Heart left ventricle (tissue), 16 donors: ENCODE results near the gene GNAO1. TPM values are rescaled to one million over a fixed set of nuclear protein-coding genes. Genes with fewer than 3 reads are reported as not detected.

Experiments used
- ATAC-seq, 4 donors: fragments of 200-7000 bp; cut with Tn5 transposase; one replicate each; pipeline ENCODE4 v1.9.1; 2020 to 2022; ENCODE audit warnings: moderate library complexity in 4 of 4, mild to moderate bottlenecking in 3 of 4, moderate number of reproducible peaks in 1 of 4
- DNase-seq, 5 donors: peaks; one replicate each; pipeline ENCODE4 v3.0.0-alpha.2; 2020
- H3K27ac ChIP-seq, 12 donors: fragments of 200-600 bp; sonication (generic) in 4 of 12; one replicate each; pipeline versions ENCODE4 v1.5.0 to v1.8.0; 2016 to 2022; ENCODE audit warnings: mild to moderate bottlenecking in 2 of 12
- H3K27me3 ChIP-seq, 9 donors: fragments of 200-600 bp; sonication (generic) in 2 of 9; one replicate each; pipeline versions ENCODE4 v1.5.1 to v1.8.0; 2016 to 2022; ENCODE audit warnings: mild to moderate bottlenecking in 3 of 9
- H3K36me3 ChIP-seq, 9 donors: fragments of 200-600 bp; sonication (generic) in 2 of 9; one replicate each; pipeline versions ENCODE4 v1.5.0 to v1.8.0; 2018 to 2022; ENCODE audit warnings: mild to moderate bottlenecking in 2 of 9
- H3K4me1 ChIP-seq, 12 donors: fragments of 200-600 bp; sonication (generic) in 4 of 12; one replicate each; pipeline versions ENCODE4 v1.5.0 to v1.8.0; 2016 to 2022; ENCODE audit warnings: mild to moderate bottlenecking in 3 of 12
- H3K4me3 ChIP-seq, 12 donors: fragments of 200-600 bp; sonication (generic) in 4 of 12; one replicate each; pipeline versions ENCODE4 v1.5.0 to v1.8.0; 2017 to 2022; ENCODE audit warnings: mild to moderate bottlenecking in 9 of 12, moderate library complexity in 4 of 12
- H3K9me3 ChIP-seq, 12 donors: fragments of 200-600 bp; sonication (generic) in 4 of 12; one replicate each; pipeline versions ENCODE4 v1.5.0 to v1.8.0; 2016 to 2022; ENCODE audit warnings: mild to moderate bottlenecking in 1 of 12
- POLR2A ChIP-seq, 2 donors: fragments of 450-650 bp; IDR thresholded peaks; one replicate each; pipeline ENCODE4 v1.6.1; 2017; ENCODE audit warnings: antibody characterized with exemption in 2 of 2, mild to moderate bottlenecking in 2 of 2, moderate library complexity in 2 of 2
- WGBS, 4 donors: extraction: QIAGEN DNeasy Blood & Tissue Kit in 2 of 4; methylation state at CpG; one replicate each; pipeline versions ENCODE4 v1.1.5 to v1.1.7; 2013 to 2018; 5-methylcytosine and 5-hydroxymethylcytosine counted together
- intact Hi-C, 10 donors: fragments of 100-400 bp; cut with DNase I; formaldehyde crosslinking; loops; one replicate each; pipeline versions ENCODE4 v1.11.1 to v1.14.2; 2022
- polyA plus RNA-seq, 2 donors: library from polyadenylated mRNA; stranded (reverse); fragments of 200-250 nt; gene quantifications; one replicate each; pipeline ENCODE4 v1.2.3, GENCODE V29; 2013
- total RNA-seq, 9 donors: library from RNA; depleted of rRNA in 2 of 9; stranded (reverse); fragments of >200 nt in 2 of 9; fragmentation: NEBNext Ultra II Directional in 3 of 9; extraction: Animal tissue kit (Norgen Biotek cat#: 25700) in 3 of 9; gene quantifications; one replicate each; pipeline versions ENCODE4 v1.1.0 to v1.2.4, GENCODE V29; 2016 to 2023
- TF ChIP-seq, protein P1 (sequence below), 12 donors: fragments of 200-600 bp; sonication (generic) in 4 of 12; IDR thresholded peaks; one replicate each; pipeline versions ENCODE4 v1.5.0 to v1.8.0; 2018 to 2022; ENCODE audit warnings: antibody characterized with exemption in 12 of 12, mild to moderate bottlenecking in 5 of 12
- donor health status: ischemic (EF 13 %, LVEDD 7.1; RV severe dilation, severe dysfunction).
- donor health status: healthy with polysubstance abuse.
- donor health status: DM: no; HTN: yes; CAD: no.
- donor health status: DM: no; HTN: no; CAD: no.
- donor health status: ischemic (EF 25% LVEDD 6.9; RV normal size, moderate dysfunction).
- donor health status: ischemic (EF 25% LVEDD 5.7; RV mildly dilated, moderate dysfunction).
- donor health status: healthy.
- donor health status: DM: yes; HTN: yes; CAD: no.
- donor health status: ischemic (EF 35%, LVEDD 5.7; RV mildly dilated, moderate dysfunction).
- donor health status: nonischemic (EF 11% LVEDD 7.7; RV severe dilation, severe dysfunction).
- donor health status: DM: yes; HTN: yes; CAD: no.
- donor health status: PGD.
- donor health status: ischemic (EF 29% LVEDD 5.4; RV normal size, mild dysfunction).
- donor health status: nonischemic (EF 23%, LVEDD 6.1; RV moderate dilation, normal function).

GNAO1 gene
- total and polyA plus RNA-seq, 11 donors: 1.4 to 26.8 (median 12.0) TPM

DNA sequence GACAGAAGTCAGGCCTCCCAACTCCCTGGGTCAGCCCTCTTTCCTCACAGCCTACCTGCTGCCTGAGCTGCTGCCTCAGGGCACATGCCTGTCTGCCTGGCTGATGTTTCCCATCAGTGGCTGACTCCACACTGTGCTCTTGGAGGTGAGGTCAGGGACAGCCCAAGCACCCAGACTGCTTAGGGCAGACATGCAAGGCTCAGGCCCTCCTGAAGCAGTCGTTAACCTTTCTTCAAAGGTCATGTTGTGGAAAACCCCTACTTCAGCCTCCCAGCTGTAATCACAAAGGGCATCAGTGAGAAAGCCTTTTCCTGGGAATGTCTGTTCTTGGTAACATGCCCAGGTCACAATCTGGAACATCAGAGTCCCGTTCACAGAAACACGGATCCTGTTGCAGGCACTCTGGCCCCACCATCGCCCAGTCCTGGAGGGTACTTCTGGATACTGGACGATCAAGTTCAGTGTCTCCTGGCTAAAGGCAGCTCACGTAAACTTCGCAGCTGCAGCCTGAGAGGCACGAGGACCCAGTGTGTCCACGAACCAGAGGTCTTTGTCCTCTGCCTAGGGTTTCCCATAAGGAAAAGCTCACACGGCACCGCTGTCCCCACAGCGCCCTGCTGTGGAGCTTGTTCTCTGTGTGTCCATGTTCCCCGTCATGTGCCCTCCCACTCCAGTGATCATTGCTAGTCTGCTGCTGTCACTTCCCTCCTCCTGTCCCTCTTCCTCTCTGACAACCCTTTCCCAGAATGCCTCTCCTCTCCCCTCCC is 54.9 kb downstream of the GNAO1 start:
- no peak for TF ChIP-seq POLR2A (IDR thresholded peaks at IDR 0.05)
- TF ChIP-seq, protein P1, sequence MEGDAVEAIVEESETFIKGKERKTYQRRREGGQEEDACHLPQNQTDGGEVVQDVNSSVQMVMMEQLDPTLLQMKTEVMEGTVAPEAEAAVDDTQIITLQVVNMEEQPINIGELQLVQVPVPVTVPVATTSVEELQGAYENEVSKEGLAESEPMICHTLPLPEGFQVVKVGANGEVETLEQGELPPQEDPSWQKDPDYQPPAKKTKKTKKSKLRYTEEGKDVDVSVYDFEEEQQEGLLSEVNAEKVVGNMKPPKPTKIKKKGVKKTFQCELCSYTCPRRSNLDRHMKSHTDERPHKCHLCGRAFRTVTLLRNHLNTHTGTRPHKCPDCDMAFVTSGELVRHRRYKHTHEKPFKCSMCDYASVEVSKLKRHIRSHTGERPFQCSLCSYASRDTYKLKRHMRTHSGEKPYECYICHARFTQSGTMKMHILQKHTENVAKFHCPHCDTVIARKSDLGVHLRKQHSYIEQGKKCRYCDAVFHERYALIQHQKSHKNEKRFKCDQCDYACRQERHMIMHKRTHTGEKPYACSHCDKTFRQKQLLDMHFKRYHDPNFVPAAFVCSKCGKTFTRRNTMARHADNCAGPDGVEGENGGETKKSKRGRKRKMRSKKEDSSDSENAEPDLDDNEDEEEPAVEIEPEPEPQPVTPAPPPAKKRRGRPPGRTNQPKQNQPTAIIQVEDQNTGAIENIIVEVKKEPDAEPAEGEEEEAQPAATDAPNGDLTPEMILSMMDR (IDR thresholded peaks at IDR 0.05): peak in 2 of 12 donors; percentile 6 to 12
- DNase-seq: no peak
- ATAC-seq: peak; percentile 55 to 84 (median 74)
- Histone ChIP-seq H3K9me3 (no peaks in the 10 kb centered on the region), H3K4me1 (peaks cover 0 to 16% (median 9%) of the 10 kb centered on the region in 12 donors), H3K27me3 (no peaks in the 10 kb centered on the region), H3K4me3 (no peak overlapping the region), H3K36me3 (no peaks in the 10 kb centered on the region), H3K27ac (peak overlapping the region in 2 of 12 donors; percentile 34)
- intact Hi-C loops: no loop called here
- 40 to 57% (median 47%) methylated on average over 13 of the region's 13 CpGs for WGBS, 4 donors

DNA sequence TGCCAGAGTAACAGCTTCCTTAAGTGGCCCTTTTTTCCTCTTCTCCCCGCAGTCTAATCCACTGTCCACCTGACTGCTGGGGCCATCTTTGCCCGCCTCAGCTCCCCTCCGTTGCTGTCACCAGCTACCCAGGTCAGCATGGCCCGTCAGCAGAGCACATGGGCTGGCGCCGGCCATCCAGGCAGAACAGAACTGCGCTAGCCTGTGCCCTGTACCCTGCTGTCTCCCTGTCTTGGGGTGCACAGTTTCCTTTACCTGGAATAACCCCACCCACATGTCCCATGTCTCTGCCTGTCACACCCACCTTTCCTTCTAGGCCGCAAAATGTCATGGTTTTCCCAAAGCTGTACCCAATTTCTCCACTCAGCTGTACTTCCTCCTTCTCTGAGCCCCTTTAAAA is 55.7 kb downstream of the GNAO1 start:
- ATAC-seq (no peak), DNase-seq (no peak)
- no peaks in the 10 kb centered on the region for H3K27me3 ChIP-seq
- no peak overlapping the region for H3K4me3 ChIP-seq
- peaks cover 0 to 22% (median 9%) of the 10 kb centered on the region in 12 donors for H3K4me1 ChIP-seq
- H3K27ac ChIP-seq: no peak overlapping the region
- TF ChIP-seq, protein P1 (IDR thresholded peaks at IDR 0.05): no peak
- no peak for TF ChIP-seq POLR2A (IDR thresholded peaks at IDR 0.05)
- 95 to 96% (median 96%) methylated on average over 8 of the region's 8 CpGs for WGBS, 4 donors
- H3K9me3 ChIP-seq: no peaks in the 10 kb centered on the region
- no peaks in the 10 kb centered on the region for H3K36me3 ChIP-seq
- intact Hi-C loops: no loop called here

DNA sequence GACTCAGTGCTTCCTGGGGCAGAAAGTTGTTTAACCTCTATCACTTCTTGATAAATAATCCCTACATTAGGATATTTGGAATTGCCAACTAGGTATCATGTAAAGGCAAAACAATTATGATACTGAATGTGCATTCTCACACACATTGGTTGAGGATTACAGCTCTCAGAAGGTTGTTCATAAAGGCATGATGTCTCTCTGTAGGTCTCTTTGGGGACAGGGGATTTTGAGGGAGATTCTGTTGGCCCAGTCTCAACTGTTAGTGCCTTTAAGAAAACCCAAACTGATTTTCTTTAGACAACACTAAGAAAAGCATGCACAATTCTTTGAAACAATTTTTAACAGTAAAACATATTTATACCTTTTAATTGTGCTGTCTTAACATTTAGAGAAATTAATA is 56.5 kb downstream of the GNAO1 start:
- no peaks in the 10 kb centered on the region for H3K9me3 ChIP-seq
- no peaks in the 10 kb centered on the region for H3K36me3 ChIP-seq
- ATAC-seq: no peak
- no peak for DNase-seq
- H3K27me3 ChIP-seq: no peaks in the 10 kb centered on the region
- intact Hi-C loops: no loop called here
- TF ChIP-seq, protein P1 (IDR thresholded peaks at IDR 0.05): no peak
- no peak for TF ChIP-seq POLR2A (IDR thresholded peaks at IDR 0.05)
- H3K4me3 ChIP-seq: no peak overlapping the region
- peaks cover 0 to 30% (median 16%) of the 10 kb centered on the region in 12 donors for H3K4me1 ChIP-seq
- H3K27ac ChIP-seq: no peak overlapping the region

DNA sequence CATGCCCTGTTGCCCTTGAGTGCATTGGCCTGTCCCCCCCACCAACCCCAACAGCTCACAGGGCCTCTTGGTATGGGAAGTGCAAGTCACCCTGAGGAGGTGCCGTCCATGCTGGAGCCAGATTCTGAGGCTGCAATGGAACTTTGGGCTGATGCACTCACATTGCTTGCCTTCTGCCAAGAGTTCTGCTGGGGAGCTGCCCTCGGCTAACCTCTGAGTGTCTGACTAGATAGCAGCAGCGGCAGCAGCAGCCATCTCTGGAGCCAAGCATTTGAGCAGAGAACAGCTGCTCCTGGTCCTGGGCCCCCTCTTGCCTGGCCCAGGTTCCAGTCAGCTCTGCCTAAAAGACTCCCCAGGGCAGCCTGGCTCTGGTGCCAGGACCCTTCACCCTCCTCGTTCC is 61.5 kb downstream of the GNAO1 start:
- WGBS, 4 donors: 15 to 34% (median 31%) methylated on average over 1 to 4 of the region's 4 CpGs
- intact Hi-C loops: loop anchor here in 1 of 10 donors (10.0 kb wide), 1 partner anchor 58 kb away; the partner anchor contains the start of gene GNAO1
- Histone ChIP-seq H3K4me1 (peaks cover 0 to 49% (median 30%) of the 10 kb centered on the region in 12 donors), H3K9me3 (no peaks in the 10 kb centered on the region), H3K4me3 (no peak overlapping the region), H3K27ac (peak overlapping the region in 11 of 12 donors; percentile 46 to 79 (median 59)), H3K27me3 (no peaks in the 10 kb centered on the region), H3K36me3 (no peaks in the 10 kb centered on the region)
- peak; percentile 69 to 90 (median 82) for ATAC-seq
- peak in 4 of 5 donors; percentile 57 to 85 (median 72) for DNase-seq
- TF ChIP-seq, protein P1 (IDR thresholded peaks at IDR 0.05): no peak
